ENCODE results near the gene HCN3. TPM values are rescaled to one million over a fixed set of nuclear protein-coding genes. Genes with fewer than 3 reads are reported as not detected.

HCN3 gene
- total and polyA plus RNA-seq, 2 of the 8 experiments (the other 6 are each of a cell fraction or from before 2014, with no cell fraction given) = 6.4 to 7.3 TPM

DNA sequence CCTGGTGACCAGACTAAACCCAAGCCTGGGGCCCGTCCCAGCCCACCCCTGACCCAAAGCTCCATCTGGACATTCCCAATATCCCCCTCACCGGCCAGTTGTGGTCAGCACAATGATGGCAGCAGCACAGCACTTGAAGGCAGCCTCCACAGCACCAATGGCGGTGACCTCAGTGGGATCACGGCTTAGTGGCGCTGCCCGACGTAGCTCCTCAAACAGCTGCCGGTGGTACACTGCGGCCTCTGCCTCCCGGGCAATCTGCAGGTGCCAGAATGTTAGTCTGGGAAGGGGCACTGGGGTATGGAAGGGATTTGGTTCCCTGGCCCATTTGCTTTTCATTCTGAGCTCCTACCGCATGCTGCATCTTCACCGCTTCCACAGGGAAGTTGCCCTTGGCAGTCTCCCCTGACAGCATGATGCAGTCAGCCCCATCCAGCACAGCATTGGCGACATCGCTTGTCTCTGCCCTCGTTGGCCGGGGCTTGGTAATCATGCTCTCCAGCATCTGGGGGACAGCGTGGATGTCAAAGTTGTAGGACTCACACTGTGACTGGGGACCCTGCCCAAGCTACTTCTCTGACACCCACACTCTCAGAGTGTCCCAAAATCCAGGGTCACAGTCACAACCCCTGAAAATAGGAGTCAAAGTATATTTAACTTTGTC, 16.0 kb downstream of the HCN3 start (continued):
- TF ChIP-seq SP2 (IDR thresholded peaks at IDR 0.05; ENCODE audit: low read length) (no peak), KDM4A (IDR thresholded peaks at IDR 0.05; ENCODE audit: low read depth, low read length, severe bottlenecking) (no peak), SAP30 (IDR thresholded peaks at IDR 0.05; ENCODE audit: insufficient read depth, insufficient replicate concordance, low read length) (no peak), BCL11A (IDR thresholded peaks at IDR 0.05; ENCODE audit: low read depth in 2 of 2, low read length in 2 of 2) (no peak), JUND (IDR thresholded peaks at IDR 0.05; ENCODE audit: low read length) (no peak), EP300 (IDR thresholded peaks at IDR 0.05; ENCODE audit: borderline replicate concordance in 1 of 2, low read depth in 2 of 2, low read length in 2 of 2) (no peak), KDM1A (IDR thresholded peaks at IDR 0.05; ENCODE audit: borderline replicate concordance, low read length) (no peak), POU5F1 (IDR thresholded peaks at IDR 0.05; ENCODE audit: low read depth, low read length) (no peak), CBX8 (IDR thresholded peaks at IDR 0.05; ENCODE audit: borderline replicate concordance, low read depth, low read length) (no peak), ZNF274 (IDR thresholded peaks at IDR 0.05; ENCODE audit: borderline replicate concordance, extremely low read depth, low read length) (no peak)
- TF ChIP-seq, protein P1, sequence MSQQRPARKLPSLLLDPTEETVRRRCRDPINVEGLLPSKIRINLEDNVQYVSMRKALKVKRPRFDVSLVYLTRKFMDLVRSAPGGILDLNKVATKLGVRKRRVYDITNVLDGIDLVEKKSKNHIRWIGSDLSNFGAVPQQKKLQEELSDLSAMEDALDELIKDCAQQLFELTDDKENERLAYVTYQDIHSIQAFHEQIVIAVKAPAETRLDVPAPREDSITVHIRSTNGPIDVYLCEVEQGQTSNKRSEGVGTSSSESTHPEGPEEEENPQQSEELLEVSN (IDR thresholded peaks at IDR 0.05) = no peak
- TF ChIP-seq, protein P2, sequence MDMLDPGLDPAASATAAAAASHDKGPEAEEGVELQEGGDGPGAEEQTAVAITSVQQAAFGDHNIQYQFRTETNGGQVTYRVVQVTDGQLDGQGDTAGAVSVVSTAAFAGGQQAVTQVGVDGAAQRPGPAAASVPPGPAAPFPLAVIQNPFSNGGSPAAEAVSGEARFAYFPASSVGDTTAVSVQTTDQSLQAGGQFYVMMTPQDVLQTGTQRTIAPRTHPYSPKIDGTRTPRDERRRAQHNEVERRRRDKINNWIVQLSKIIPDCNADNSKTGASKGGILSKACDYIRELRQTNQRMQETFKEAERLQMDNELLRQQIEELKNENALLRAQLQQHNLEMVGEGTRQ (IDR thresholded peaks at IDR 0.05; ENCODE audit: low read length) = no peak

All from H1 (cell line).